AG09319 (cell line): ENCODE results near the gene TBRG1.

Source experiments
- DNase-seq: peaks from one replicate; pipeline ENCODE4 v3.0.0-alpha.2; 2010; ENCODE audit warnings: low read depth; ENCODE audit errors: extremely low read depth
- CTCF ChIP-seq: IDR thresholded peaks from 2 replicates; pipeline ENCODE4 v1.5.1; 2011; ENCODE audit warnings: low read depth, mild to moderate bottlenecking, inconsistent platforms, low read length, moderate library complexity

Gene TBRG1

GRCh38 chr11:124661553-124661952 is 38.9 kb downstream of the TBRG1 start:
- TF ChIP-seq CTCF, result no peak
- DNase-seq, result no peak

GRCh38 chr11:124662106-124662505 is 39.4 kb downstream of the TBRG1 start:
- no peak for TF ChIP-seq CTCF
- no peak for DNase-seq

GRCh38 chr11:124663861-124664260 is 41.2 kb downstream of the TBRG1 start:
- DNase-seq, result no peak
- no peak for TF ChIP-seq CTCF

- no peak for TF ChIP-seq CTCF
- DNase-seq, result no peak
Measured at GRCh38 chr11:124667601-124668000, 44.9 kb downstream of the TBRG1 start.

- DNase-seq, result peak; percentile 12
- peak; percentile 74 for TF ChIP-seq CTCF
Measured at GRCh38 chr11:124669193-124669592, 46.5 kb downstream of the TBRG1 start.

- TF ChIP-seq CTCF, result no peak
- DNase-seq, result no peak
Measured at GRCh38 chr11:124670732-124671131, 48.1 kb downstream of the TBRG1 start.

GRCh38 chr11:124672536-124673215 is 50.0 kb downstream of the TBRG1 start:
- DNase-seq, result no peak

More at GRCh38 chr11:124672536-124673215, 50.0 kb downstream of the TBRG1 start:
- no peak for TF ChIP-seq CTCF
